Keratinocyte (primary cell): ENCODE measurements around the gene LRRC37B. TPM values are rescaled to one million over a fixed set of nuclear protein-coding genes. Genes with fewer than 3 reads are reported as not detected.

Experiments used
- DNase-seq: peaks from one replicate; pipeline ENCODE4 v3.0.0-alpha.2; 2011; ENCODE audit warnings: low read depth, missing footprints, low spot score
- FAIRE-seq: peaks from 2 replicates; lab custom pipeline; 2011; peaks lifted over from hg19 to GRCh38; lab: Jason Lieb, UNC
- H2AFZ ChIP-seq: 2 replicates; pipeline ENCODE4 v1.6.0; 2012; ENCODE audit warnings: low read length, control low read depth, inconsistent platforms; ENCODE audit not compliant: control insufficient read depth
- H3K27ac ChIP-seq: 2 replicates; pipeline ENCODE4 v1.5.1; 2011; ENCODE audit warnings: low read length; ENCODE audit not compliant: control insufficient read depth, insufficient read depth
- H3K27me3 ChIP-seq: 3 replicates; pipeline ENCODE4 v1.6.0; 2011; ENCODE audit warnings: low read length; ENCODE audit not compliant: control insufficient read depth, insufficient read depth; ENCODE audit errors: extremely low read depth
- H3K36me3 ChIP-seq, 2 experiments: 2 replicates in 1 of 2; 3 replicates in 1 of 2; pipeline ENCODE4 v1.5.1; 2011; ENCODE audit warnings: low read length in 2 of 2, mild to moderate bottlenecking in 1 of 2; ENCODE audit not compliant: control insufficient read depth in 2 of 2, insufficient read depth in 2 of 2; ENCODE audit errors: extremely low read depth in 1 of 2
- H3K4me1 ChIP-seq: 3 replicates; pipeline ENCODE4 v1.5.1; 2011; ENCODE audit warnings: low read length; ENCODE audit not compliant: control insufficient read depth, insufficient read depth; ENCODE audit errors: extremely low read depth
- H3K4me2 ChIP-seq: 3 replicates; pipeline ENCODE4 v1.6.0; 2011; ENCODE audit warnings: low read depth, low read length; ENCODE audit not compliant: control insufficient read depth, insufficient read depth; ENCODE audit errors: extremely low read depth
- H3K4me3 ChIP-seq, 3 experiments: fragments of 200-600 bp in 1 of 3; sonication (generic) in 1 of 3; 2 replicates in 2 of 3; 3 replicates in 1 of 3; pipeline ENCODE4 v1.5.1; 2011 to 2016; ENCODE audit warnings: low read length in 3 of 3, mild to moderate bottlenecking in 3 of 3, control low read depth in 2 of 3, inconsistent platforms in 1 of 3, low read depth in 1 of 3, mixed read lengths in 1 of 3, mixed run types in 1 of 3, moderate library complexity in 1 of 3; ENCODE audit not compliant: control insufficient read depth in 2 of 3, insufficient read depth in 2 of 3; ENCODE audit errors: extremely low read depth in 1 of 3
- H3K79me2 ChIP-seq: 2 replicates; pipeline ENCODE4 v1.6.0; 2012; ENCODE audit warnings: low read length; ENCODE audit not compliant: control insufficient read depth, insufficient read depth
- H3K9ac ChIP-seq: 3 replicates; pipeline ENCODE4 v1.6.0; 2011; ENCODE audit warnings: low read length; ENCODE audit not compliant: control insufficient read depth, insufficient read depth; ENCODE audit errors: extremely low read depth
- H3K9me1 ChIP-seq: 3 replicates; pipeline ENCODE4 v1.6.0; 2011; ENCODE audit warnings: low read length; ENCODE audit not compliant: control insufficient read depth, insufficient read depth; ENCODE audit errors: extremely low read depth
- H3K9me3 ChIP-seq: 2 replicates; pipeline ENCODE4 v1.5.1; 2012; ENCODE audit warnings: low read depth, low read length; ENCODE audit not compliant: control insufficient read depth
- H4K20me1 ChIP-seq: 3 replicates; pipeline ENCODE4 v1.6.0; 2011; ENCODE audit warnings: low read length; ENCODE audit not compliant: control insufficient read depth, insufficient read depth; ENCODE audit errors: extremely low read depth
- CTCF ChIP-seq, 3 experiments: IDR thresholded peaks in 1 of 3; conservative IDR thresholded peaks in 1 of 3; optimal IDR thresholded peaks in 1 of 3; 2 replicates in 2 of 3; 3 replicates in 1 of 3; pipeline versions ENCODE3 to v1.5.1; 2011; ENCODE audit warnings: low read length in 3 of 3, mild to moderate bottlenecking in 3 of 3, moderate library complexity in 2 of 3, control low read depth in 1 of 3, inconsistent platforms in 1 of 3; ENCODE audit not compliant: insufficient read depth in 2 of 3; ENCODE audit errors: extremely low read depth in 1 of 3
- EZH2 ChIP-seq: IDR thresholded peaks from one replicate; pipeline ENCODE4 v1.6.1; 2012; ENCODE audit warnings: inconsistent platforms, mild to moderate bottlenecking, low read length, moderate library complexity
- dilution Hi-C: fragments of 300-500 bp; cut with MboI; formaldehyde crosslinking; loops from one replicate; pipeline ENCODE4 v1.7.0; 2020; ENCODE audit warnings: low sequenced_read_pairs; ENCODE audit not compliant: extremely low pct_ligation_motif_present
- polyA plus RNA-seq, 5 experiments: library from polyadenylated mRNA; depleted of rRNA in 3 of 5; stranded (reverse) in 3 of 5; stranded (forward) in 1 of 5; unstranded in 1 of 5; fragments of >200 nt; gene quantifications; 1 replicate in 1 of 5; 2 replicates in 3 of 5; 3 replicates in 1 of 5; pipeline versions ENCODE4 v1.2.1 to v1.2.3, GENCODE V29; 2011 to 2012; ENCODE audit warnings: missing spikeins in 2 of 5, low read depth in 1 of 5, low replicate concordance in 1 of 5

LRRC37B gene
- polyA plus RNA-seq, 1 donor (not counting 4 experiments of a cell fraction or from before 2014, with no cell fraction given), result 9.9 TPM

DNA sequence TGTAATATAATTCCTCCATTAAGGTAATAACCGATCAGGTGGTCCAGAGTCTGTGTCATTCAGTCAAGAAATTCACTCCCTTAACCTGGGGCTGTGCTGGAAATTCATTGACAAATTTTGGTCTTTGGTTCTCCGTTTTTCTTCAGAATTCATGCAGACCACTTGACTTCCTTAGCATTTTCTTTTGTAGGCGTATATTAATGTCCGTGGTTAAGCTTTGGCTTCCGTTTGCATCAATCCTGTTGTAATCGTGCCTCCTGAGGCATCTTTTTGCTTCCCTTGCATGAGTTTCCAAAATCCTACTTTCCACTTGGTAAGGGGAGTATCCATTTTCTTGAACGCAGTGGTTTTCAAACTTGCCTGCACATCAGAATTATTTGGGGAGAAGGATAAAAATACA lies 9.0 kb downstream of the LRRC37B start:
- dilution Hi-C loops, result no loop called here
- Histone ChIP-seq H3K4me1 (no peaks in the 10 kb centered on the region), H3K27me3 (no peaks in the 10 kb centered on the region), H3K4me3 (no peak overlapping the region), H3K27ac (no peak overlapping the region), H2AFZ (no peak overlapping the region), H3K4me2 (no peak overlapping the region), H3K9me1 (no peaks in the 10 kb centered on the region), H3K9ac (no peak overlapping the region), H3K79me2 (peaks cover 7% of the 10 kb centered on the region), H3K36me3 (peaks cover 0 to 1% of the 10 kb centered on the region in 2 experiments), H3K9me3 (no peaks in the 10 kb centered on the region), H4K20me1 (no peaks in the 10 kb centered on the region)
- FAIRE-seq, result no peak
- TF ChIP-seq EZH2 (no peak), CTCF (optimal IDR thresholded peaks at IDR 0.05 in 1 of 3, IDR thresholded peaks at IDR 0.05 in 1 of 3, conservative IDR thresholded peaks at IDR 0.05 in 1 of 3; ENCODE audit: extremely low read depth in 1 of 3, insufficient read depth in 2 of 3, low read length in 3 of 3) (no peak)
- DNase-seq, result no peak

GRCh38 chr17:32019228-32019627 lies 12.0 kb downstream of the LRRC37B start:
- FAIRE-seq, result no peak
- H3K4me1 ChIP-seq, result no peaks in the 10 kb centered on the region
- H3K27me3 ChIP-seq, result no peaks in the 10 kb centered on the region
- H3K9ac ChIP-seq, result no peak overlapping the region
- no peak overlapping the region for H3K4me2 ChIP-seq
- no peaks in the 10 kb centered on the region for H3K9me1 ChIP-seq
- dilution Hi-C loops, result no loop called here
- H3K4me3 ChIP-seq, result no peak overlapping the region
- DNase-seq, result no peak
- TF ChIP-seq EZH2 (no peak), CTCF (optimal IDR thresholded peaks at IDR 0.05 in 1 of 3, IDR thresholded peaks at IDR 0.05 in 1 of 3, conservative IDR thresholded peaks at IDR 0.05 in 1 of 3; ENCODE audit: extremely low read depth in 1 of 3, insufficient read depth in 2 of 3, low read length in 3 of 3) (no peak)
- no peak overlapping the region for H3K27ac ChIP-seq
- H3K9me3 ChIP-seq, result no peaks in the 10 kb centered on the region
- H3K79me2 ChIP-seq, result no peaks in the 10 kb centered on the region
- no peak overlapping the region for H2AFZ ChIP-seq
- H3K36me3 ChIP-seq, result peaks cover 0 to 1% of the 10 kb centered on the region in 2 experiments
- no peaks in the 10 kb centered on the region for H4K20me1 ChIP-seq
